T follicular helper cell (primary cell): Measurements from ENCODE around the gene SH3YL1.

Experiments used
- DNase-seq: peaks from one replicate; pipeline ENCODE4 v3.0.0-alpha.2; 2020; ENCODE audit warnings: low read depth
- total RNA-seq, 2 experiments: gene quantifications; one replicate each; lab custom pipeline; 2026; lab: John Stamatoyannopoulos, UW

Gene SH3YL1, protein sequence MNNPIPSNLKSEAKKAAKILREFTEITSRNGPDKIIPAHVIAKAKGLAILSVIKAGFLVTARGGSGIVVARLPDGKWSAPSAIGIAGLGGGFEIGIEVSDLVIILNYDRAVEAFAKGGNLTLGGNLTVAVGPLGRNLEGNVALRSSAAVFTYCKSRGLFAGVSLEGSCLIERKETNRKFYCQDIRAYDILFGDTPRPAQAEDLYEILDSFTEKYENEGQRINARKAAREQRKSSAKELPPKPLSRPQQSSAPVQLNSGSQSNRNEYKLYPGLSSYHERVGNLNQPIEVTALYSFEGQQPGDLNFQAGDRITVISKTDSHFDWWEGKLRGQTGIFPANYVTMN
- 20.2 to 48.0 reads per million in 2 experiments for total RNA-seq

DNA sequence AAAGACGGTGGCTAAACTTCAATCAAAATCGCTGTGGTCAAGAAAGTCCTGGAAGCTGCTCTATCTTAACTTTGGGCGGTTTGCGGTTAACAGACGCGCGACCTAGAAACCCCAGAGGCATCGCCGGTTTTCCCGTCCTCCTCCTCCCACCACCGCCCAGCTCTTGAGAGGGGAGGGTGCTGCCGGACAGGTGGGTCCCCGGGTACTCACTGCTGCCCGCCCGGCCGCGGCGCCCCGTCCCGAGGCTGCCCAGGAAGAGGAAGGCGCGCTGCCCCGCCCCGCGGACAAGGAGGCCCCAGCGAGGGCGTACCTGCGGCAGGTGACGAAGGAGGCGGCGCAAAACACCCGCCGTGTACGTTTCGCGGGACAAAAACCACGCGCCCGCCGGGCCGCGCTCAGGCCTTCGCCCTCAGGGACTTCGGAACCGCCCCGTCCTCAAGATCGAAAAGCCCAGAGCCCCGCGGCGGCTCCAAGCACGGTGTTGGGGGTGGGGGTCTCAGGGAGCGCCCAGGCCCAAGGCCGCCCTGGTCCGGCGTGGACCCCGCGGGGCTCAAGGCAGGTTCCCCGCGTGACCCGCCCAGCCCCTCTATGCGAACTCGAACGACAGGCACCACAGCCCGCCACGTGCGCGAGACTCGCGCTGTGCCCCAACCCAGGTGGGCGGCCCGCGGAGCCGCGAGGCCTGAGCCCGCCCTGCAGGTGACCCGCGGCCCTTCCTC is at the start of gene SH3YL1:
TSS of gene SH3YL1 (minus strand) at position 259 of the 719 bp plus-strand sequence. CDS start at position 211, 48 bp downstream.
- peak; percentile 56 for DNase-seq

DNA sequence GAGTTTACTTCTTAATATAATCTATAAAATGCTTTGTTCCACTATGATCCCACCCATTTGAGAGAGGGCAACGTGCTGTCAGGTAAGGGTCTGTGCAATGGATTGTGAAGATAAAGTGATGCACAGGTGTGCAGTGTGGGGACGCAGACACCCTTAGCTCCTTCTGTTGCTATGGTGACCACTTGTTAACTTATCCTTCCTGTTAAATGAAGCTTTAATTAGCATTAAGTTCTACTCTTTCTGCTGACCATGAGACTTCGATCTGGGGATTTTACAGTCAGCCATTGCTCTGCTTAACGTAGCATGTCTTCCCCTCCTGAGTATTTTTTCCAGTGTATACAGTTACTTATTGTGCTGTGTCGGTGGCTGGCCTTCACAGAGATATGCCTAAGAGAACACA is 47.2 kb upstream of the SH3YL1 start:
- DNase-seq, result no peak

DNA sequence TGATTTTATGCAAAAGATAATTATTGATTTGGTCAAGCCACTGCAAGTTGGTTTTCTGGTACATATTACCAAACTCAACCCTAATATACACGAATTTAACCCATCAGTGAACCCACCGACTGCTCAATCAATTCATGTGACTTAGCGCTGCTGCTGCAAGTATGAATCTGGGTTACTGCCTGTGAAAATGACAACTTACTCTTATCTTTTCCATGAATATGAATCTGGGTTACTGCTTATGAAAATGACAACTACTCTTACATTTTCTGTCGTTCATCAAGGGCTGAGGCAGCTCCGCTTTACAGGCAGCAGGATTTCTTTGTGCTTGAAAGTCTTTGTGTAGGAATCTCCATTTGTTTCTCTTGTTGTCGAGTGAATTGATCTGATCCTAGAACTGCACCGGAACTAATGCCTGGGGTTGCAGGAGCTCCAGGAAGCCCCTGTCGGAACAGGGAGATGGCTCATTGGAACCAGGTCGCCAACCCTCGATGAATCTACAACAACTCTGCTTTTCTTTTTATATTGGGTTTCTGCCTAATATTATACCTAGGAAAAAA is 46.2 kb upstream of the SH3YL1 start:
- no peak for DNase-seq

DNA sequence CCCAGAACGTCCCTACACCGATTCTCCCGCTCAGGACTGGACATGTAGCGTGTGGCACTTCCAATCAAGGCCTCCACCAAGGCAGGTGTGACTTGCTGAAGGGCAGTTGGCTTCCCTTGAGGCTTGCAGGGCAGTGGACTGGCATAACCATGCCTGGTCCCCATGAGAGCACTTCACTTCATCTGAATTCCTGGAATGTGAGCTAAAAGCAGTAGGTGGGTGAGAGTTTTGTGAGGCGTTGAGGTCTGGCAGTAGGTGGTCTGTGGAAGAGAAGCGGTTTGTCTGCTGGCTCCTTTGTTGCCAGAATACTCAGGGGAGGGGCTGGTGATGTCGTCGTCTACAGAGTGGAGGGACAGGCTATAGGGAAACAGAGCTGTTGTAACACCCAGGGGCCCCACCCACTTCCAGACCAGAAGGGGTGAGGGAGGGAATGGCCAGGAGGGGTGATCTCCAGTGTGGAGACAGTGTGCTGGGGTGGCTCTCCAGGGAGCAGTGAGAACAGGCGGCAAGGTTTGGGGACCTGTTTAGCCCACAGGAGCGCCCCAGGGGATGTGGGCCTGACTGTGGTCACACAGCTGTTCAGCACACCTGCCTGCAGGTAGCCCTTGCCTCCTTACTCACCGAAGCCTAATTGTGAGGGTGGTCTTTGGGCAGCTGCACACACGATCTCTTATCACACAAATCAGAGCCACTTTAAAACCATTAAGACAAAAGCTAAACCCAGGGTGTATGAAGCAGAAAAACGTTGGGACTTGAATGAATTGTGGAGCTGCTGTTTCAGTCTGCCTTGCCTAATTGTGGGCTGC is 45.5 kb upstream of the SH3YL1 start:
- DNase-seq, result no peak

DNA sequence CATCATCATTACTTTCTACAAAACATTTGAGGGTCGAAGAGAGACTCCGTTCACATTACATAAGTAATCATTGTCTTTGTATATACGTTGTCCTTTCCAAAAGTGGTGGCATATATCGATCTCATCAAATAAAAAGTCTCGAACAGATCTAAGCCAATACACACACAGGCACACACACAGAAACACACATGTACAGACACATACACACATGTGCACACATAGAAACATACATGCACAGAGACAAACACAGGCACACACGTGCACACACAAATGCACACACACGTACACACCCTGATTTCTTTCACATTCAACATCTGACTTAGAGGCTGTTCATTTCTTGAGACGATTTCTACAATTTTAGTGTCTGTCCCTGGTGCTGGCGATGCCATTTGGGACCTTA is 41.5 kb upstream of the SH3YL1 start:
- DNase-seq, result no peak

DNA sequence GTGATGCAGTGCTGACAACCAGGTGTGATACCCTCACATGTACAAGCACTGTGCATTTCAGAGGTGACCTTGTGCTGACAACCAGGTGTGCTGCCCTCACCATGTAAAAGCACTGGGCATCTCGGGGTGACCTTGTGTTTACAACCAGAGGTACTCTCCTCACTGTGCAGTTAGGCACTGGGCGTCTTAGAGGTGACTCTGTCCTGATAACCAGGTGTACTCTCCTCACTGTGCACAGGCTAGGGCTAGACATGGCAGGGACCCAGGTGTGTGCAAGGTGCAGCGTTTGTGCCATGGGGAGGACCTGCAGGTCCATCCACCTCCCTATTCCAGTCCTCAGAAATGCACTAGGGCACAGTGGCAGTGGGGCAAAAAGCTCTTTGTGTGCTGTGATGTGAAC is 32.5 kb upstream of the SH3YL1 start:
- no peak for DNase-seq

DNA sequence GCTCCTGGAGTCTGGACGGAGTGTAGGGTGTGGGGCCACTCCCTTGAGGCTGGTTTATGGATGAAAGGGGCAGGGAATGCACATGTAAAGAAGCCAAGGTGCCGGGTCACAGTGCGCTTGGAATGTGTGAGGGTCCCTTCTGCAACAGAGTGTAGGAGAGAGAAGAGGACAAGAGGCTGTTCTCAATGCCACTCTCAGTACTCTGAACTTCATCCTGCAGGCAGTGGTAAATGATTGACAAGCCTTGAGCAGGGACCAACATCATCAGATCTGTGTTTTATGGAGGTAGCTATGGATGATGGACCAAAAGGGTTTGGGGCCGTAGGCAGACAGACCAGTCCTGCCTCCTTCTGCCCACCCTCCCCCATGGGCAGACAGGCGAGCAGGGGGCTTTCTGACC is 31.3 kb upstream of the SH3YL1 start:
- no peak for DNase-seq

DNA sequence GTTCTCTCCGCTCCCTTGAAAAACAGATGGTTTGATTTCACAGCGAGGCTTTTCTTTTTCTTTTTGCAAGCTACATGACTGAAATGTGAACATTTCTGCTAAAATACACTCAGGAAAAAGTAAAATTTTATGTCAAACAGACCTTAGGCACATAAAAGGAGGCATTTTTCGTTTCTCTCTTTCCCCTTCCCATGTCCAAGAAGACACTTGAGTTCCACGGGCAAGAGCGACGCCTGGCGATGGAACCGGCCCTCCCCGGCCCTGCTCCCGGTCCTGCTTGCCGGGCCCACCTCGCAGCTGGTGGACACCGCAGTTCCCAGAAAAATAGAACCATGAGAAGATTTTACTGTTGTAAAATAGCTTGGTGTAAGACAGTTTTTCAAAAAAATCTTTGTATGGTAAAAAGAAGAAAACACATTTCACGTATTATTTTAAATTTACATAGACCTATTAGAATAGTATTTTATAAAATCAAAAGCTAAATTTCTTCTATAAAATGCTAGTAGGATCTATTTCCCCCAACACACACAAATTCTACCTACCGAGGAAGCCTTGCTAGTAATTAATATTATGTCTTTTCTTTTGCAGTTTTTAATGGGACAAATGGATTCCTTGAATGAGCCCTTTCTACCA is 26.4 kb upstream of the SH3YL1 start:
- peak; percentile 19 for DNase-seq

DNA sequence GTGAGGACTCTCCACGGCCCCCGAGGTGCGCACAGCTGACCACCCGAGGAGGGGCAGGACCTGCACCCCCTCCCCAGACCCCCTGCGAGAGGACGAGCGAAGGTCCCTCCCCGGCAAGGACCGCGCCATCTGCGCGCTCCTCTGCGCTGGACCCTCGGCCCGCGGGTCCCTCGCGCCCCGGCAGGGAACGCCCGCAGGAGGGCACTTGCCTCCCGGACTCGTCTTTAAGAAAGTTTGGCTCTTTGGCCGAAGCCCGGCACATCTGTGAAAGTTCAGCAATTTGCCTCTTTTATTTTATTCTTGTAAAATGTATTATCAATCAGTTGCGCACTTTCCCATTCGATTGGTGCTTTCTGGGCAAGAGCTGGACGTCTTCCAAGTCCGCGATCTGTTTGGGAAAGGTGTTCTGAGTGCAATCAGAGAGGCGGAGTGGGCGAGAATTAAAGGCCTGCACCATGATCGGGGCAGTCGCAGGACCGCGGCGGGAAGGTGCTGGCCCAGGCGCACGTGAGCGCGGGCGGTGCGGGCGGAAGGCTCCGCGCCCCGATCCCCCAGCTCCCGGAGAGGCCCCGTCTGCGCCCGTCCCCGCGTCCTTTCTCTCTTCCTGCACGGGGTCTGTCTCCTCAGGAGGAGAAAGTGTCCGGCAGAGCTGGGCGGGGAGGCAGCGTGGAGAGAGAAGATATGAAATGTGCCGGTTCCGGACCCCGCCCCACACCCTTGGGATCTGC is 25.7 kb upstream of the SH3YL1 start:
- no peak for DNase-seq

DNA sequence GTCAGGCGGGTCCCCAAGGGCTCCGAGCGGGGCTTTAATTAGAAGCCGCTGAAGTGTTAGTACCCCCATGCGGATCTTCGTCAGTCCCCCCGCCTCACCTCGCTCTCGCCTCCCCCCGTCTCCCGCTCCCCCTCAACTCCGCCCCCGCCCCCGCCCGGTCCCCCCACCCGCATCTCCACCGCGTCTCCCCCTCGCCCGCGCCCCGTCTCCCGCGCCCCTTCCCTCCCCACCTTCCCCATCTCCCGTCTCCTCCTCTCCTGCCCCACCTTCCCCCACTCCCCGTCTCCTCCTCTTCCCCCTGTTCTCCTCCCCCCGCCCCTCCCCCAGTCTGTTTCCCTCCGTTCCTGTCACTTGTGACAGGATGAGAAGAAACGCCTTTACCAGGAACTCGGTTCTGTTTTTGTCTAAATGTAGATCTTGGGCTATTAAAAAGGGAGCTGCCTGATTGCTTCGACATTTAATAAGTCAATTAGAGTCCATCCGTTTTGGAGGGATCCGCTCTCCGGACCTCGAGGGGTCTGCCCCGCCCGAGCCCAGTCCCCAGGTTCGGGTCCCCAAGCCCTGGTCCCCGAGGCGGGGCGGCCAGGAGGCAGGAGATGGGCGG is 25.0 kb upstream of the SH3YL1 start:
- no peak for DNase-seq

DNA sequence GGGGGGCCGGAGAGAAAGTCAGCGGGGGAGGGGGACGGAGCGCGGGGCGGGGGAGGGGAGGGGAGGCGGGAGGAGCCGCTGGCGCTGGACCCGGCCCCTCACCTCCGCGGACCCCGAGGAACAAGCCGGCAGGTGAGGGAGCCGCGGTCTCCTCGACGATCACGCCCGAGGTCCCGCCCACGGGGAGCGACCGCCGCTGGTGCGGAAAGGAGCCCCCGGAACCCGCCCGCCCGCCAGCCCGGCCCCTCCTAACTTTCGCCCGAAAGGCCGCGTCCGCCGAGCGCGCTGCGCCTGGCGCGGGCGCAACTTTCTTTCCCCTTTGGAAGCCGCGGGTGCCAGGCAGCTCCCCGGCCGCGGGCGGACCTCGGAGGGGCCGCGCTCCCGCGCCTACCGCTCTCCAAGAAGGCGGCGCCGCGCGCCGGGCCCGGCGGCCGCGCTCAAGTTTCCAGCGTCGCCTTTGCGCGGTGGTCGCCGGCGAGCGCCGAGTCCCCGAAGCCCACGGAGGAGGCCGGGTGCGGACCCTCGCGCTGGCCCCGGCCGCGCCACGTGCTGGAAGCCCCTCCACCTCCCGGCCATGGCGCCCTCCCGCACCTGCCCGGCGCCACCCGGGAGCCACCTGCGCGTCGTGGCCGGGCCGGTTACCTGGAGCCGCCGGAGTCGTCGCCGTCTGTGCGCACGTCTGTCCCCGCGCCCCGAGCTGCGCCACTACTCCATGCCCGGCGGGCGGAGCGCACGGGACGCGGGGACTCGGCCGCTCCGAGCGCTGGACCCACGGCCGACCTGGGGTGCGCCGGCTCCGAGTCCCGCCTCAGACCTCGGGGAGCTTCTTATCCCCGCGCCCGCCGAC is 24.3 kb upstream of the SH3YL1 start, which contains the start of gene ALKAL2:
TSS of gene ALKAL2 (minus strand) at position 181 of the 847 bp plus-strand sequence. CDS start 256 bp downstream, outside the sequence.
- no peak for DNase-seq

DNA sequence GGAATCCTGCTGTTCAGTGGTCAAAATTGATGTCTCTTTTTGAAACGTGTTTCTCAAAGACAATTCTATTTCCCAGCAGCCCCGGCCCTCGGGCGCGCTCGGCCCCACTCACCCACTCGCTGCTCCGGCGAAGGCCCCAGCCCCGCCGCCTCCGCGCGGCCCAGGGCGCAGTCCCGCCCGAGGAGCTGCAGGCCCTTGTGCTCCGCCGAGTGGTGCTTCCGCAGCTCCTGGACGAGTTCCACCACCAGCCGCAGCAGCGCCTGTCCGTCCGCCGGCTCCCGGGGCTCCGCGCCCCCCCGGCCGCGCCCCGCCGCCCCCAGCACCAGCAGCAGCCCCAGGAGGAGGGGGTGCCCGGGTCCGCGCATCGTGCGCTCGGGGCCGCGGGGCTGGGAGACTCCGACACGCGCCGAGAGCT is 23.6 kb upstream of the SH3YL1 start:
- DNase-seq, result no peak

DNA sequence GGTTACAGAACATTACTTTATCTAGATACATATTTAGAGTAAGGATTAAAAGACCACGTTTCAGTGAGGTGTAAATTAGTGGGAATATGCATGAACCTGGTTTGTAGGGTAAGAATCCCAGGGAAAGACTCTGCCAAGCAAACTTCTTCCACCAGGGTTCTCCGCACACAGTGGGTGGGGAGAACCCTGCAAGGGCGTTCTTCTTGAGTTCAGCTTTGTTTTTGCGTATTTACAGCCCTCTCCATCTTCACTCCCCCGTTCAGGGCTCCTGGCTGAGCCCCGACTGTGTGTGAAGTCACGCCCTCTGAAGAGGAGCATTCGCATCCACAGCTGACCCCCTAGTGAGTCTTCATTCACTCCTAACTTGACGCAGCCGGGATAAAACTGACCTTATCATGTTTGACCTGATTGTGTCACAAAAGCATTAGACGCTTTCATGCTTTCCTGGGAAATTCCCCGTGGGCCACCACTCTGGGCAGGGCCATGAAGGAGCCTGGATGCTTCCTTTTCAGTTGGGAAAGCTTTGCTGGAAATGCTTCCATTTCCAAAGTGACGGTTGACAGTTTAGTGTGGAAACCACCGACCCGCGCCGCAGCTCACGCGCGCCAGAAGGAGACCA is 23.1 kb upstream of the SH3YL1 start:
- no peak for DNase-seq

DNA sequence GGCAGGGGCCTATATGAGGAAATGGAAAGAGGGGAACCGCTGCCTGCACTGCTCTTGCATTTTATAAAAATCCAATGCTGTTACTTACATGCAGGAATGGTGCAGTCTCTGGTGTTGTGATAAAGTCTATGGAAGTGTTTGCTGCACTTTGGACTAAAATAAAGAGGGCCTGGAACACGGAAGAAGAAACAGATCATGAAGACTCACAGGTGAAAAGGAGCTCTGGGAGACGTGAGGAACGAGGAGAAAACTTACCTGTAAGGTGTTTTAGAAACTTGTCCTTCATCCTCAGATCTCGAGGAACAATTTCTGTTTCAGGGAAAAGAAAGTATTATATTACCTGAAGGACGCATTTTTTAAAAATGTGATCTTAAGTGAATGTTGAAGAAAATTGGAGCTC is 22.2 kb upstream of the SH3YL1 start:
- DNase-seq, result no peak

DNA sequence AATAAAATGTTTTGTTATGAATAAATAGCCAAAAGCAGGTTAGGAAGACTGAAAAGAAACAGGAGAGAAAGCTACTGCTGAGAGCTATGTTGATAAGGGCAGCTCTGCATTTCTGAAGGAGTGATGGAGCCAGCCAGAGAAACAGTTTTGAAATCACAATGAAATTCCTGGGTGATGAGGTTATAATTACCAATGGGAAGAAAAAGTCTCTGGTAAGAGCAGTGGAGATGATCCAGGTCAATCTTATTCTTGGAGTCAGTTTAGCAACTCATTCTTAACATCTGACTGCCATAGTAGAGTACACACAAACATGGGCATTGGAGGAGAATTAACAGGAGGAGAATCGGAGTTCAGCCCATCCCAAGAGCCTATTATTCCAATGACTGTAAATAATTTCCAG is 21.7 kb upstream of the SH3YL1 start:
- no peak for DNase-seq

DNA sequence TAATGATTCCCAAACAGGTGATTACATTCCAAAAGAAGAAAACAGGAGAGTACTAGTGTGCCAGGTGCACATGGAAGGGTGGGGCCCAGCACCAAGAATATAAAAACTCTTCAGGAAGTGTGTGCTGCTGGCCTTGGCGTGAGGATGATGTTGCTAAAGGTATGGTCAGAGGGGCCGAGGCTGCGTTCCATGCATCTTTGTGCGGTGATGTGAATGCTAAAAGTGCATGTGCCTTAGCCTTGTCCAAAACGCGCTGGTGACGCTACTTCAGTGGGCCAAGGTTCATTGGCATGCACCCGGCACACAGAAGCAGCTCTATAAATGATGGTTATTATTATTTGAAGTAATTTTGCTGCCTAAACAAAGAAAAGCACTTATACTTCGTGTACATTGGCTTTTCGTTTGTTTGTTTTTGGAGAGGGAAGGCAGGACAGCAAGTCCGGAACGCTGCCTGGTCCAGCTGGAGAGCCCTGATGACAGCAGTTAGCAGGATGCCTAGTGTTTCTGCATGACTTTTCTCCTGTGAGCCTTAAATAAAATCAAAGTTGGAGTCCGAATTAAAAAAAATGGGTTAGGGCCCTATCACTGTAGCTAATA is 21.2 kb upstream of the SH3YL1 start:
- no peak for DNase-seq

DNA sequence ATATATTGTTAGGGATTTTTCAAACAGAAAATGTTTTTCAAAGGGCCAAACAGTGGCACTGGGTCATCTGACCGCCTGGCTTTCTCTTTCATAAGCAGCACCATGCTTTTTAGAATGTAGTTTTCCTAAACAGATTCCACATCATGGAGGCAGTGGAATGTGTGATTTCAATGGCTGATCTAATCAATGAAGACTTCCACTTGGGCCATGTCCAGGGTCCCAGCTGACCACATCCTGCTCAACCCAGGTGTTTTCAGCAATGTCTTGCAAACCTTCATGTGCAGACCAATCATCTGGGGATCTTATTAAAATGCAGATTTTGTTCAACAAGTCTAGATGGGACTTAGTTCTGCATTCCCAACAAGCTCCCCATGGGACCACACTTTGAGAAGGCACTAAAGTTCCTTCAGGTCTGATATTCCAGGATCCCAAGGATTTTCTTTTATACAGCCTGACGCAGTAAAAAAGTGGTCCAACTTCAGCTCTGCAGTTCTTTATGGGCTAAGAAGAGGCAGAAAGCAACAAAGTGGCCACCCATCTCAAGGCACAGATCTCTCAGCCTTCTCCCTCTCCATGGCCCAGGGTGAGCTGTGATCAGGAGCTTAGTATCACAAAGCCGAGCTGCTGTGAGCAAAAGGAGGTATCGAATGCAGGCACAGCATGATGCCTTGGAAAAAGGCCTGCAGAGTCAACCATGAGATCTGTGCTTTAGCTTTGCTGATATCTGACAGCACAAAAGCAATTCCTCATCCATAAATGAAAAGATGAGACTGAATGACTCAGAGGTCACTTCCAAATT is 20.4 kb upstream of the SH3YL1 start:
- no peak for DNase-seq
